OCI-LY7 (cell line): ENCODE results near the gene CALD1. TPM values are rescaled to one million over a fixed set of nuclear protein-coding genes. Genes with fewer than 3 reads are reported as not detected.

Source experiments
- BruUV-seq: library from RNA; stranded (reverse); fragments of 400-500 nt; replicated peaks from 2 replicates; lab custom pipeline; 2021; lab: Mats Ljungman, UMichigan
- CTCF ChIA-PET: fragments of 300-600 bp; sonication (Branson Sonifier 250); formaldehyde crosslinking; loops from one replicate; lab custom pipeline; 2022; ENCODE audit warnings: antibody characterized with exemption; ENCODE audit not compliant: unreplicated experiment; lab: Charles Lee
- POLR2A ChIA-PET: fragments of 300-600 bp; sonication (Branson Sonifier 250); formaldehyde crosslinking; loops from one replicate; lab custom pipeline; 2022; ENCODE audit warnings: antibody characterized with exemption; lab: Charles Lee
- DNase-seq: peaks from one replicate; pipeline ENCODE4 v3.0.0-alpha.2; 2015; ENCODE audit warnings: low spot score
- H2AFZ ChIP-seq: fragments of 200-600 bp; sonication (generic), shearing (Covaris generic); 2 replicates; pipeline ENCODE4 v1.6.1; 2014; ENCODE audit warnings: mild to moderate bottlenecking, antibody characterized with exemption, low read length, moderate library complexity
- H3K27ac ChIP-seq: fragments of 200-600 bp; sonication (generic); 2 replicates; pipeline ENCODE4 v1.5.1; 2014; ENCODE audit warnings: mixed run types, low read depth, mild to moderate bottlenecking, moderate library complexity, low read length, inconsistent platforms; ENCODE audit not compliant: poor library complexity, severe bottlenecking
- H3K36me3 ChIP-seq: fragments of 200-600 bp; sonication (generic); 2 replicates; pipeline ENCODE4 v1.6.1; 2014; ENCODE audit warnings: mild to moderate bottlenecking, antibody characterized with exemption, low read length, moderate library complexity, mixed read lengths; ENCODE audit not compliant: insufficient read depth
- H3K4me1 ChIP-seq: fragments of 200-600 bp; sonication (generic); 2 replicates; pipeline ENCODE4 v1.5.1; 2014; ENCODE audit warnings: mild to moderate bottlenecking, low read length; ENCODE audit not compliant: insufficient read depth, poor library complexity, severe bottlenecking
- H3K4me2 ChIP-seq: fragments of 200-600 bp; sonication (generic); 2 replicates; pipeline ENCODE4 v1.6.1; 2014; ENCODE audit warnings: mild to moderate bottlenecking, low read length
- H3K4me3 ChIP-seq: fragments of 200-600 bp; sonication (generic); 2 replicates; pipeline ENCODE4 v1.5.1; 2014; ENCODE audit warnings: mild to moderate bottlenecking, low read depth, low read length; ENCODE audit not compliant: poor library complexity, severe bottlenecking
- H3K79me2 ChIP-seq: fragments of 200-600 bp; sonication (generic); 2 replicates; pipeline ENCODE4 v1.6.1; 2016; ENCODE audit warnings: low read depth, mild to moderate bottlenecking, low read length, moderate library complexity, mixed read lengths; ENCODE audit not compliant: insufficient read depth
- H3K9me2 ChIP-seq: fragments of 200-600 bp; sonication (generic); 2 replicates; pipeline ENCODE4 v1.6.1; 2016; ENCODE audit warnings: mild to moderate bottlenecking, low read length, mixed read lengths; ENCODE audit not compliant: insufficient read depth
- H3K9me3 ChIP-seq: fragments of 200-600 bp; sonication (generic); 2 replicates; pipeline ENCODE4 v1.6.1; 2014; ENCODE audit warnings: mild to moderate bottlenecking, mixed run types, low read length, mixed read lengths
- H4K20me1 ChIP-seq: fragments of 200-600 bp; sonication (generic); 2 replicates; pipeline ENCODE4 v1.6.1; 2014; ENCODE audit warnings: mild to moderate bottlenecking, antibody characterized with exemption, low read length, moderate library complexity, mixed read lengths; ENCODE audit not compliant: insufficient read depth
- CTCF ChIP-seq: fragments of 200-600 bp; sonication (generic); conservative IDR thresholded peaks from 2 replicates; pipeline ENCODE4 v1.5.1; 2014; ENCODE audit warnings: mild to moderate bottlenecking, antibody characterized with exemption, low read length, moderate library complexity, mixed read lengths
- EZH2phosphoT487 ChIP-seq: fragments of 200-600 bp; sonication (generic); IDR thresholded peaks from 2 replicates; pipeline ENCODE4 v1.6.1; 2018; ENCODE audit warnings: low read depth, borderline replicate concordance, mild to moderate bottlenecking, mixed run types, antibody characterized with exemption, low read length, moderate library complexity, mixed read lengths
- intact Hi-C: fragments of 100-400 bp; cut with micrococcal nuclease; formaldehyde crosslinking; loops from one replicate; pipeline ENCODE4 v1.10.0; 2022; ENCODE audit not compliant: unreplicated experiment
- total RNA-seq, 2 experiments: library from RNA; depleted of rRNA in 1 of 2; stranded (reverse); fragments of >200 nt in 1 of 2; shearing (Covaris generic) in 1 of 2; gene quantifications; 2 replicates each; pipeline ENCODE4 v1.2.3, GENCODE V29; 2014 to 2022

CALD1 gene
- total RNA-seq, 2 experiments from 2014 or later = 0.25 to 0.49 TPM

- POLR2A ChIA-PET = interaction anchor here (0.6 kb wide), 1 partner anchor 20 kb away, joined by 3 read pairs; no protein-coding TSS in a partner anchor
- TF ChIP-seq EZH2phosphoT487 (no peak), CTCF (no peak)
- intact Hi-C loops = no loop called here
- BruUV-seq = no TSS peak
- no peaks in the 10 kb centered on the region for H3K9me3 ChIP-seq
- H3K4me2 ChIP-seq = no peak overlapping the region
- H4K20me1 ChIP-seq = no peaks in the 10 kb centered on the region
- peaks cover 6% of the 10 kb centered on the region for H3K4me1 ChIP-seq
- H2AFZ ChIP-seq = no peak overlapping the region
- H3K4me3 ChIP-seq = no peak overlapping the region
- H3K36me3 ChIP-seq = no peaks in the 10 kb centered on the region
- CTCF ChIA-PET = no interaction called here
- DNase-seq = no peak
- no peak overlapping the region for H3K27ac ChIP-seq
- H3K79me2 ChIP-seq = no peaks in the 10 kb centered on the region
- H3K9me2 ChIP-seq = no peaks in the 10 kb centered on the region
Measured at GRCh38 chr7:134856091-134856490, 76.7 kb downstream of the CALD1 start.

DNA sequence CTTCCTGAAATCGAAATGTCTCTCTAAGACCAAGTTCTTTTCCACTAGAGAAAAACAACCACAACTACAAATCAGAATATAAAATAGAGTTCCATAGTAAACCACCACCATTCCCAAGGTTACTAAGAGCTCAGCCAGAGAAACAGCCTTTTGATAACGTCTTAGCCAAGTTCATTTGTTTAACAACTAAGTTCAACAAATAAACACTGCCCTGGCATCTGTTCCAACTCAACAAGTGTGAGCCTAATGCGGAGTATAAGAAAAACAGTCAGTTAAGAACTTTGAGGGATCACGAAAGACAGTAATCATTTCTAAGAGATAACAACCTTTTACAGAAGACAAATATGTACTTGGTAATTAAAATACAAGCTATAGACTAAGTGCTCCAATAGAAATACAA lies 77.3 kb downstream of the CALD1 start:
- Histone ChIP-seq H3K79me2 (no peaks in the 10 kb centered on the region), H3K36me3 (no peaks in the 10 kb centered on the region), H3K27ac (no peak overlapping the region), H3K4me3 (no peak overlapping the region), H3K4me2 (no peak overlapping the region), H2AFZ (no peak overlapping the region), H3K9me2 (no peaks in the 10 kb centered on the region), H3K4me1 (peaks cover 6% of the 10 kb centered on the region), H4K20me1 (no peaks in the 10 kb centered on the region), H3K9me3 (no peaks in the 10 kb centered on the region)
- intact Hi-C loops = no loop called here
- DNase-seq = no peak
- TF ChIP-seq EZH2phosphoT487 = no peak
- no peak for TF ChIP-seq CTCF
- BruUV-seq = no TSS peak
- CTCF ChIA-PET = no interaction called here
- POLR2A ChIA-PET = interaction anchor here (0.6 to 0.7 kb wide), 4 partner anchors 15 to 288 kb away, joined by 3 to 4 read pairs (median 3); no protein-coding TSS in a partner anchor

DNA sequence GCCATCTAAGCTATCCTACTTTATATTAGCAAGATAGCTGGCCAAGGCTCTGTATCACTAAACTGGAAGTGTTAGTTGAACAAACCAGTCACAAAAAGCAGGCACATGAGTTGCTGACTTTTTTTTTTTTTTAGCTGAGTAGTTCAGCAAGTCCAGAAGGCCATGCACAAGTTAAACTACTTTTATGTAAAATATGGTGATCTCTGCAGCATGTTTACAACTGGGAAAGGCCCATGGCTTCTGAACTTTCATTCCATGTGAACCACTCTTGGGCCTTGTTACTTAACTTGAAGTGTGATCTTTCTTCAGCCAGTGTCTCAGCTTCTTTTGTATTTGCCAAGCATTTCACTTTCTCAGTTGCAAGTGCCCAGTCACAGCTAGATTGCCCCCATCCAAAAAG lies 78.5 kb downstream of the CALD1 start:
- Histone ChIP-seq H3K36me3 (no peaks in the 10 kb centered on the region), H3K4me3 (no peak overlapping the region), H3K79me2 (no peaks in the 10 kb centered on the region), H3K4me2 (no peak overlapping the region), H3K9me3 (no peaks in the 10 kb centered on the region), H3K4me1 (peaks cover 6% of the 10 kb centered on the region), H3K27ac (no peak overlapping the region), H4K20me1 (no peaks in the 10 kb centered on the region), H2AFZ (no peak overlapping the region), H3K9me2 (no peaks in the 10 kb centered on the region)
- ChIA-PET POLR2A (interaction anchor here (0.6 to 1.1 kb wide), 4 partner anchors 15 to 1159 kb away, joined by 3 to 6 read pairs (median 4); no protein-coding TSS in a partner anchor), CTCF (no interaction called here)
- no peak for DNase-seq
- no peak for TF ChIP-seq CTCF
- TF ChIP-seq EZH2phosphoT487 = no peak
- intact Hi-C loops = no loop called here
- no TSS peak for BruUV-seq
